IMR-90 (cell line): ENCODE data around the gene TAP2. TPM values are rescaled to one million over a fixed set of nuclear protein-coding genes. Genes with fewer than 3 reads are reported as not detected.

Source experiments
- ATAC-seq: fragments of 200-7000 bp; cut with Tn5 transposase; 2 replicates; pipeline ENCODE4 v1.9.1; 2020; ENCODE audit warnings: low read depth, mild to moderate bottlenecking, moderate library complexity
- BruUV-seq: library from RNA; stranded (reverse); fragments of 400-500 nt; replicated peaks from 2 replicates; lab custom pipeline; 2021; lab: Mats Ljungman, UMichigan
- CTCF ChIA-PET: fragments of 300-600 bp; formaldehyde crosslinking; extraction: SDS; loops from one replicate; lab custom pipeline; 2021; ENCODE audit warnings: antibody characterized with exemption; lab: Yijun Ruan, JAX
- POLR2A ChIA-PET: fragments of 300-600 bp; sonication (Branson Sonifier 250); formaldehyde crosslinking; loops from one replicate; lab custom pipeline; 2022; ENCODE audit warnings: antibody characterized with exemption; ENCODE audit not compliant: unreplicated experiment; lab: Charles Lee
- DNase-seq: peaks from one replicate; pipeline ENCODE4 v3.0.0; 2013
- H2AFZ ChIP-seq: replicated peaks from 2 replicates; pipeline ENCODE3; 2013; ENCODE audit warnings: low read length, mild to moderate bottlenecking; ENCODE audit not compliant: poor library complexity
- H2AK5ac ChIP-seq: 2 replicates; pipeline ENCODE4 v1.6.1; 2013; ENCODE audit warnings: low read depth, low read length, inconsistent platforms
- H2AK9ac ChIP-seq: replicated peaks from 2 replicates; pipeline ENCODE3; 2013; ENCODE audit warnings: mild to moderate bottlenecking, low read depth, low read length, moderate library complexity; ENCODE audit not compliant: poor library complexity
- H2BK120ac ChIP-seq: 2 replicates; pipeline ENCODE4 v1.6.1; 2013; ENCODE audit warnings: low read depth, low read length, inconsistent platforms
- H2BK15ac ChIP-seq: 3 replicates; pipeline ENCODE4 v1.6.1; 2013; ENCODE audit warnings: low read depth, low read length, inconsistent platforms
- H2BK20ac ChIP-seq: 2 replicates; pipeline ENCODE4 v1.6.1; 2013; ENCODE audit warnings: low read depth, mild to moderate bottlenecking, inconsistent platforms, low read length, moderate library complexity
- H2BK5ac ChIP-seq: 2 replicates; pipeline ENCODE4 v1.6.1; 2013; ENCODE audit warnings: mild to moderate bottlenecking, low read depth, low read length, inconsistent platforms; ENCODE audit not compliant: poor library complexity, severe bottlenecking
- H3K14ac ChIP-seq: replicated peaks from 2 replicates; pipeline ENCODE4 v1.6.1; 2013; ENCODE audit warnings: low read depth, low read length, inconsistent platforms
- H3K18ac ChIP-seq: 2 replicates; pipeline ENCODE4 v1.6.1; 2013; ENCODE audit warnings: low read depth, low read length, control low read depth
- H3K23ac ChIP-seq: 2 replicates; pipeline ENCODE4 v1.6.1; 2013; ENCODE audit warnings: low read depth, low read length, inconsistent platforms
- H3K27ac ChIP-seq: 2 replicates; pipeline ENCODE4 v1.5.1; 2013; ENCODE audit warnings: mild to moderate bottlenecking, control low read depth, low read length; ENCODE audit not compliant: insufficient read depth
- H3K27me3 ChIP-seq: 2 replicates; pipeline ENCODE4 v1.6.1; 2013; ENCODE audit warnings: low read length; ENCODE audit not compliant: control insufficient read depth, insufficient read depth
- H3K36me3 ChIP-seq: 2 replicates; pipeline ENCODE4 v1.6.1; 2013; ENCODE audit warnings: low read length, mixed read lengths; ENCODE audit not compliant: control insufficient read depth, insufficient read depth
- H3K4ac ChIP-seq: 2 replicates; pipeline ENCODE4 v1.6.1; 2013; ENCODE audit warnings: low read depth, low read length, inconsistent platforms
- H3K4me1 ChIP-seq: 2 replicates; pipeline ENCODE4 v1.6.1; 2013; ENCODE audit warnings: low read length, mixed read lengths; ENCODE audit not compliant: control insufficient read depth, insufficient read depth
- H3K4me2 ChIP-seq: 2 replicates; pipeline ENCODE4 v1.6.1; 2013; ENCODE audit warnings: low read depth, mild to moderate bottlenecking, control low read depth, low read length, moderate library complexity
- H3K4me3 ChIP-seq: 2 replicates; pipeline ENCODE4 v1.5.1; 2013; ENCODE audit warnings: low read depth, mild to moderate bottlenecking, control low read depth, low read length, moderate library complexity; ENCODE audit not compliant: insufficient read depth
- H3K56ac ChIP-seq: 2 replicates; pipeline ENCODE4 v1.6.1; 2013; ENCODE audit warnings: low read length, inconsistent platforms; ENCODE audit not compliant: insufficient read depth; ENCODE audit errors: extremely low read depth
- H3K79me1 ChIP-seq, 2 experiments: 2 replicates each; pipeline ENCODE4 v1.6.1; 2013; ENCODE audit warnings: low read length in 2 of 2, inconsistent platforms in 1 of 2, low read depth in 1 of 2
- H3K9ac ChIP-seq: 2 replicates; pipeline ENCODE4 v1.6.1; 2013; ENCODE audit warnings: low read depth, low read length, control low read depth
- H3K9me1 ChIP-seq: 2 replicates; pipeline ENCODE4 v1.6.1; 2013; ENCODE audit warnings: low read length, inconsistent platforms; ENCODE audit not compliant: insufficient read depth
- H3K9me3 ChIP-seq: 2 replicates; pipeline ENCODE4 v1.6.1; 2013; ENCODE audit warnings: low read length; ENCODE audit not compliant: control insufficient read depth, insufficient read depth
- H4K20me1 ChIP-seq: 2 replicates; pipeline ENCODE4 v1.6.1; 2013; ENCODE audit warnings: low read length, inconsistent platforms; ENCODE audit not compliant: insufficient read depth
- H4K5ac ChIP-seq: 2 replicates; pipeline ENCODE4 v1.6.1; 2013; ENCODE audit warnings: mild to moderate bottlenecking, low read depth, low read length, control low read depth
- H4K8ac ChIP-seq, 2 experiments: 2 replicates each; pipeline ENCODE4 v1.6.1; 2013; ENCODE audit warnings: low read depth in 2 of 2, low read length in 2 of 2, control low read depth in 1 of 2, inconsistent platforms in 1 of 2
- H4K91ac ChIP-seq: 2 replicates; pipeline ENCODE4 v1.6.1; 2013; ENCODE audit warnings: low read depth, low read length, inconsistent platforms; ENCODE audit not compliant: insufficient read depth
- BHLHE40 ChIP-seq: fragments of 150-350 bp; IDR thresholded peaks from 2 replicates; pipeline ENCODE4 v1.6.1; 2016; ENCODE audit warnings: mild to moderate bottlenecking, low read depth, low read length
- CEBPB ChIP-seq: IDR thresholded peaks from 2 replicates; pipeline ENCODE4 v1.6.1; 2012; ENCODE audit warnings: low read depth, low read length, improper control_type of control experiment
- CHD1 ChIP-seq: IDR thresholded peaks from 2 replicates; pipeline ENCODE4 v1.6.1; 2012; ENCODE audit warnings: low read depth, low read length, improper control_type of control experiment
- FOS ChIP-seq: fragments of 150-350 bp; IDR thresholded peaks from 2 replicates; pipeline ENCODE4 v1.6.1; 2016; ENCODE audit warnings: low read depth, low read length
- MAZ ChIP-seq: IDR thresholded peaks from 2 replicates; pipeline ENCODE4 v1.6.1; 2012; ENCODE audit warnings: low read depth, mild to moderate bottlenecking, low read length, improper control_type of control experiment, moderate library complexity, borderline replicate concordance
- MXI1 ChIP-seq: IDR thresholded peaks from 2 replicates; pipeline ENCODE4 v1.6.1; 2012; ENCODE audit warnings: low read depth, mild to moderate bottlenecking, low read length, moderate library complexity, borderline replicate concordance
- NFE2L2 ChIP-seq: fragments of 150-350 bp; IDR thresholded peaks from 2 replicates; pipeline ENCODE4 v1.6.1; 2016; ENCODE audit warnings: low read depth, mild to moderate bottlenecking, low read length
- POLR2A ChIP-seq: IDR thresholded peaks from 2 replicates; pipeline ENCODE4 v1.6.1; 2012; ENCODE audit warnings: mild to moderate bottlenecking, low read depth, low read length
- RFX5 ChIP-seq: IDR thresholded peaks from 2 replicates; pipeline ENCODE4 v1.8.0; 2012; ENCODE audit warnings: low read depth, mild to moderate bottlenecking, low read length, moderate library complexity
- WGBS, 2 experiments: methylation state at CpG; one replicate each; pipeline versions ENCODE4 v1.1.5 to v1.1.7; 2013; ENCODE audit warnings: missing lambda C conversion rate in 2 of 2; ENCODE audit not compliant: insufficient read length in 1 of 2; ENCODE audit errors: extremely low coverage in 2 of 2; 5-methylcytosine and 5-hydroxymethylcytosine counted together
- dilution Hi-C: fragments of 300-500 bp; cut with HindIII; formaldehyde crosslinking; loops from one replicate; pipeline ENCODE4 v1.14.3; 2018; ENCODE audit warnings: low sequenced_read_pairs; ENCODE audit not compliant: unreplicated experiment
- in situ Hi-C: fragments of 300-500 bp; cut with MboI; formaldehyde crosslinking; loops from 3 replicates; pipeline ENCODE4 v1.14.3; 2019; ENCODE audit warnings: low sequenced_read_pairs, inconsistent platforms, mixed read lengths
- intact Hi-C: fragments of 100-400 bp; cut with micrococcal nuclease; formaldehyde crosslinking; loops from 2 replicates; pipeline ENCODE4 v1.10.0; 2022
- polyA plus RNA-seq, 3 experiments: library from polyadenylated mRNA; depleted of rRNA; stranded (reverse); fragments of >200 nt; gene quantifications; 2 replicates each; pipeline ENCODE4 v1.2.3, GENCODE V29; 2012; ENCODE audit warnings: low replicate concordance in 1 of 3
- total RNA-seq: library from RNA; depleted of rRNA; stranded (reverse); fragments of >200 nt; gene quantifications from 2 replicates; pipeline ENCODE4 v1.2.3, GENCODE V29; 2012

The TAP2 gene
- total and polyA plus RNA-seq, 2 of the 4 experiments (the other 2 are of a cell fraction) = 6.6 to 11.4 TPM

DNA sequence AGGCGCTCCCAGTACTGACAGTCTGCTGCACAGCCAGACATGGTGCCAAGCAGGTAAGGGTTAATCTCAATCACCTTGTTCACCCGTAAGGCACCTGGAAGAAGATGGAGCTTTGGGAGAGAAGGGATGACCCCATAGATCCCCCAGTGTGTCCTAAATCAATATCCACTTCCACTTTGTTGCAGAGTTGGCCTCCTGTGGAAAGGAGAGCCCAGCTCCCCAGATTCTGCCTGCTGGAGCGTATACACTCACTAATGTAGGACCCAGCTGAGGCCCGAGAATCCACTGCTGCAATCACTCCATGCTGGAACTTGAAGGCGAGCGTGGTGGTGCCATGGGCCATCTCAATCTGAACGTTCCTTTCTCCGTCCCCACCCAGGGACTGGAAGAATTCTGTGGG, 4.2 kb upstream of the TAP2 start:
- Histone ChIP-seq H3K4me2 (no peak overlapping the region; the same call in 1 of the 2 replicates), H3K4me1 (peaks cover 5% of the 10 kb centered on the region), H2BK5ac (no peak overlapping the region), H3K9me1 (peaks cover 7% of the 10 kb centered on the region; the same call in 1 of the 2 replicates), H3K9ac (no peak overlapping the region), H3K4ac (no peak overlapping the region), H2BK120ac (no peak overlapping the region), H4K5ac (no peak overlapping the region), H2AK9ac (no peak overlapping the region), H3K4me3 (no peak overlapping the region), H4K20me1 (no peaks in the 10 kb centered on the region), H3K27ac (no peak overlapping the region), H3K79me1 (peaks cover 0 to 25% of the 10 kb centered on the region in 2 experiments; a peak in 2 of 4 replicates), H2AFZ (no peak overlapping the region), H3K18ac (no peak overlapping the region), H4K8ac (no peak overlapping the region; a peak in 1 of 4 replicates), H3K36me3 (peaks cover 15% of the 10 kb centered on the region), H3K27me3 (no peaks in the 10 kb centered on the region), H3K56ac (no peak overlapping the region), H4K91ac (no peak overlapping the region), H2AK5ac (no peak overlapping the region), H3K14ac (no peak overlapping the region), H2BK20ac (no peak overlapping the region), H2BK15ac (no peak overlapping the region), H3K23ac (peak overlapping the region; percentile 97; the same call in 1 of the 2 replicates), H3K9me3 (no peaks in the 10 kb centered on the region)
- no TSS peak for BruUV-seq
- in situ Hi-C loops = no loop called here
- POLR2A ChIA-PET = no interaction called here
- WGBS, 2 experiments = 100% methylated on average over 3 of the region's 8 CpGs; no CpG with 5 or more reads in 1 of the 2 experiments
- TF ChIP-seq MXI1 = no peak
- no peak for TF ChIP-seq CHD1
- TF ChIP-seq CEBPB = no peak
- TF ChIP-seq BHLHE40 = no peak
- TF ChIP-seq MAZ = no peak
- no peak for TF ChIP-seq RFX5
- TF ChIP-seq NFE2L2 = no peak
- no peak for TF ChIP-seq FOS
- no peak for TF ChIP-seq POLR2A
- CTCF ChIA-PET = interaction anchor here (1.1 kb wide), 1 partner anchor 11 kb away, joined by 4 read pairs; the partner anchor contains the start of genes PSMB9 and TAP1
- no peak for ATAC-seq
- DNase-seq = no peak
- intact Hi-C loops = no loop called here
- dilution Hi-C loops = no loop called here
